ENCODE data around the gene STYXL1. TPM values are rescaled to one million over a fixed set of nuclear protein-coding genes. Genes with fewer than 3 reads are reported as not detected.

Gene STYXL1
- total RNA-seq, 1 donor from 2014 or later = 41.8 TPM

GRCh38 chr7:75983471-75984129 is 64.2 kb downstream of the STYXL1 start:
- TF ChIP-seq, protein P1, sequence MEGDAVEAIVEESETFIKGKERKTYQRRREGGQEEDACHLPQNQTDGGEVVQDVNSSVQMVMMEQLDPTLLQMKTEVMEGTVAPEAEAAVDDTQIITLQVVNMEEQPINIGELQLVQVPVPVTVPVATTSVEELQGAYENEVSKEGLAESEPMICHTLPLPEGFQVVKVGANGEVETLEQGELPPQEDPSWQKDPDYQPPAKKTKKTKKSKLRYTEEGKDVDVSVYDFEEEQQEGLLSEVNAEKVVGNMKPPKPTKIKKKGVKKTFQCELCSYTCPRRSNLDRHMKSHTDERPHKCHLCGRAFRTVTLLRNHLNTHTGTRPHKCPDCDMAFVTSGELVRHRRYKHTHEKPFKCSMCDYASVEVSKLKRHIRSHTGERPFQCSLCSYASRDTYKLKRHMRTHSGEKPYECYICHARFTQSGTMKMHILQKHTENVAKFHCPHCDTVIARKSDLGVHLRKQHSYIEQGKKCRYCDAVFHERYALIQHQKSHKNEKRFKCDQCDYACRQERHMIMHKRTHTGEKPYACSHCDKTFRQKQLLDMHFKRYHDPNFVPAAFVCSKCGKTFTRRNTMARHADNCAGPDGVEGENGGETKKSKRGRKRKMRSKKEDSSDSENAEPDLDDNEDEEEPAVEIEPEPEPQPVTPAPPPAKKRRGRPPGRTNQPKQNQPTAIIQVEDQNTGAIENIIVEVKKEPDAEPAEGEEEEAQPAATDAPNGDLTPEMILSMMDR (IDR thresholded peaks at IDR 0.05; ENCODE audit: partially characterized antibody, unreplicated experiment) = no peak
- Mint-ChIP-seq H3K27ac (ENCODE audit: unreplicated experiment) (no peak overlapping the region), H3K4me1 (ENCODE audit: low read depth, unreplicated experiment) (peaks cover 1% of the 10 kb centered on the region), H3K36me3 (ENCODE audit: unreplicated experiment) (no peaks in the 10 kb centered on the region), H3K4me3 (ENCODE audit: unreplicated experiment) (no peak overlapping the region), H3K27me3 (ENCODE audit: unreplicated experiment) (peaks cover 1% of the 10 kb centered on the region), H3K9me3 (ENCODE audit: unreplicated experiment) (peaks cover 3% of the 10 kb centered on the region)
- DNase-seq = no peak

DNA sequence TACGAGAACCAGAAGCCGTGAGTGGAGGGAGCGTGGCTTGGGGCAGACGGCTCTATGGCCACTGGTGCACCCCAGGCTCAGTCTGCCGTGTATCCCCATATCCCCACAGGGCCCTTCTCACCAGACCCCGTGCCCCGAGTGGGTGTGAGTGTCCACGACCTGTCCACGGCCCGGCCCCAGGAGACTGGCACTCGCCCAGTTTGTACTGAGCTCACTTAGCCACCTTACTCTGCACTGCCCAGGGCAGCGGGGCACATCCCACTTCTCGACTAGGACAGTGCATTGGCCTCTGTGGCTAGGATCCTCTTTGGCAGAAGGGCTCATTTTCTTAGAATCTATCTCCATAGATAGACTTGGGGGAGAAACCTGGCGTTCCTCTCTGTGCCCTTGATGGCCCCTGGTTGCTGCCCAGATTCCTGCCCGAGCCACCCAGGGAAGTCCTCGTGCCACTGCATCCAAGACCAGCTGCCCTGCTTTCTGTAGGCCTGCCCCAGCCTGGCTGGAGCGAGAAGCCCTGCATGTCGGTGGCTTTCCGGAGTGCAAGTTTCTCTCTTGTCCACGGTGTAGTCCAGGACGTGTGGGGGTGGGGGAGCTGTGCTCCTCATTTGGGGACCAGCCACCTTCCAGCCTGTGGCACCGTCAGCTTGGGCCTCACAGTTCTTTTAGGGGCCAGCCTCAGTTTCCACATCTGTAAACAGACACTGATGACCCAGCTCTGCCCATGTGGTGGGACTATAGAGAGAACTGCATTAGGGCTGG is 65.3 kb downstream of the STYXL1 start:
- Mint-ChIP-seq H3K36me3 (ENCODE audit: unreplicated experiment) (no peaks in the 10 kb centered on the region), H3K4me3 (ENCODE audit: unreplicated experiment) (no peak overlapping the region), H3K27me3 (ENCODE audit: unreplicated experiment) (peaks cover 1% of the 10 kb centered on the region), H3K27ac (ENCODE audit: unreplicated experiment) (no peak overlapping the region), H3K4me1 (ENCODE audit: low read depth, unreplicated experiment) (peaks cover 3% of the 10 kb centered on the region), H3K9me3 (ENCODE audit: unreplicated experiment) (peaks cover 3% of the 10 kb centered on the region)
- no peak for DNase-seq
- TF ChIP-seq, protein P1 (IDR thresholded peaks at IDR 0.05; ENCODE audit: partially characterized antibody, unreplicated experiment) = no peak

DNA sequence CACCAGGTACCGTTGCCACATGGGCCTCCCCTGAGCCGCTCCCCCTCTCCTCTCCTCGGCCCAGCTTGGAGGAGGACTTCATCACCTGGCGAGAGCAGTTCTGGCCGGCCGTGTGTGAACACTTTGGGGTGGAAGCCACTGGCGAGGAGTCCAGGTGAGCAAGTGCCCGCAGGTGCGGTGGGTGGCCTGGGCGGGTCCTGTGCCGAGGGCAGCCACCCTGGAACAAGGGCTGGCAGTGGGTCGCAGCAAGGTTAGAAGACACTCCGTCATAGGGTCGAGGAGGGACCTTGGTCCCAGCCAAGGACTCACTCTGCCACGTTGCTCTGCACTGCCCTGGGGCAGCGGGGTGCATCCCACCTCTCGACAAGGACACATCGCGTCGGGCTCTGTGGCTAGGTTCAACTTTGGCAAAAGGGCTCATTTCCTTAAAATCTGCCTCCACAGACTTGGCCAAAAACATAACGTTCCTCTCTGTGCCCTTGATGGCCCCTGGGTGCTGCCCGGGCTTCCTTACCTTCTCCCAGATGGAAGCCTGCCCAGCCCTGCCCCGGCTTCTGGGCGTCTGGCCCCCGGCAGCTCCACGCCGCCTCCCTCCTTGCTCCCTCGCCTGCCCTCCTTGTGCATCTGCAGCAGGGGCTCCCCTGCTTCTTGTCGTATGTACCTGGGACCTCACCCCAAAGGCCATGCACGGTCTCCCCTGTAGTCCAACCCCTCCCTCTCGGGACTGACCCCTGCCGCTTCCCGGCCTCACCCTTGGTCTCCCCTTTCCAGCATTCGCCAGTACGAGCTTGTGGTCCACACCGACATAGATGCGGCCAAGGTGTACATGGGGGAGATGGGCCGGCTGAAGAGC is 66.1 kb downstream of the STYXL1 start:
- DNase-seq = no peak
- H3K36me3 Mint-ChIP-seq (ENCODE audit: unreplicated experiment) = no peaks in the 10 kb centered on the region
- H3K27me3 Mint-ChIP-seq (ENCODE audit: unreplicated experiment) = peaks cover 1% of the 10 kb centered on the region
- peaks cover 3% of the 10 kb centered on the region for H3K4me1 Mint-ChIP-seq (ENCODE audit: low read depth, unreplicated experiment)
- TF ChIP-seq, protein P1 (IDR thresholded peaks at IDR 0.05; ENCODE audit: partially characterized antibody, unreplicated experiment) = no peak
- peaks cover 3% of the 10 kb centered on the region for H3K9me3 Mint-ChIP-seq (ENCODE audit: unreplicated experiment)
- no peak overlapping the region for H3K27ac Mint-ChIP-seq (ENCODE audit: unreplicated experiment)
- no peak overlapping the region for H3K4me3 Mint-ChIP-seq (ENCODE audit: unreplicated experiment)

- Mint-ChIP-seq H3K4me1 (ENCODE audit: low read depth, unreplicated experiment) (peaks cover 3% of the 10 kb centered on the region), H3K36me3 (ENCODE audit: unreplicated experiment) (no peaks in the 10 kb centered on the region), H3K9me3 (ENCODE audit: unreplicated experiment) (peaks cover 3% of the 10 kb centered on the region), H3K27me3 (ENCODE audit: unreplicated experiment) (peaks cover 1% of the 10 kb centered on the region), H3K4me3 (ENCODE audit: unreplicated experiment) (no peak overlapping the region), H3K27ac (ENCODE audit: unreplicated experiment) (no peak overlapping the region)
- TF ChIP-seq, protein P1 (IDR thresholded peaks at IDR 0.05; ENCODE audit: partially characterized antibody, unreplicated experiment) = no peak
- no peak for DNase-seq
Observed at GRCh38 chr7:75981203-75981452, 66.7 kb downstream of the STYXL1 start.
